ENCODE data around the gene SFT2D1. TPM values are rescaled to one million over a fixed set of nuclear protein-coding genes. Genes with fewer than 3 reads are reported as not detected.

The SFT2D1 gene
- total RNA-seq, 4 donors from 2014 or later, result 41.1 to 59.4 (median 54.8) TPM

DNA sequence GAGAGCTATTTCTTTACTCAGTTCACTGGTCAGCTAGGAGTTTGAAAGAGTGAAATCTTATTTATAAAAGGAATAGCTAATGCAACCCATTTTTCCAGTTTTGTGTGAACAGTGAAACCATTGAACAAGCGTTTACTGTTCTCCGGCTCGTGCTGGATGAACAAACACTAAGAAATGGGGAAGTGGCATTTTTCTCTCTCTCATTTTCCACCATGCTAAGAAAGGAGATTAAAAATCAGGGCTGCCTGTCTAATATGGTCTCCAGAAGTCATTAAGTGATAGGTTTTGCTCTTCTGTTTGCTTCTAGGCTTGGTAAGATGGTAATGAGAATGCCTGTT lies 774 bp upstream of the SFT2D1 start:
- DNase-seq (ENCODE audit: low spot score in 2 of 2), result no peak
- TF ChIP-seq CTCF (IDR thresholded peaks at IDR 0.05) (no peak), POLR2A (IDR thresholded peaks at IDR 0.05) (no peak), EP300 (IDR thresholded peaks at IDR 0.05) (no peak)
- Histone ChIP-seq H3K36me3 (peaks cover 0 to 6% (median 0%) of the 10 kb centered on the region in 3 donors), H3K9me3 (no peaks in the 10 kb centered on the region), H3K4me1 (peaks cover 0 to 44% (median 23%) of the 10 kb centered on the region in 4 donors), H3K27ac (peak overlapping the region; percentile 90 to 98 (median 94)), H3K27me3 (no peaks in the 10 kb centered on the region), H3K4me3 (peak overlapping the region; percentile 76 to 99 (median 84))
- 18 to 20% methylated on average over 3 of the region's 3 CpGs for WGBS, 2 donors

DNA sequence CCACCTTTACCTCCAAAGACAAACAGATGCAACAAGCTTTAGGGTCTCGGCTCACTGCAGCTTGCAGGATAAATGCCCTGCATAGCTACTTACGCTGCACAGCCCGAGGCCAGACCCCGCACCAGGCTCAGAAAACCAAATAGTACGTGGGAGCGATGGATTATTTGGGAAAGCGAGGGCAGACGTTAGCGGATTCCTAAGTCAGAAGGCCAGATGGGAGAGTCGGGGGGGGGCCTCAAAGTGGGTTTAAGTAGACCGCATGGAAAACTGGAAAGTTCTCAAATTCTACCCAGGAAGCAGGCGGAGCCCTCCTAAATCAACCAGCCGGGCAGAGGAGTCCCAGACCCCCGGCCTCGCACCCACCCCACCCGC lies 382 bp downstream of the SFT2D1 start:
- 0 to 1% methylated on average over 10 to 16 of the region's 16 CpGs for WGBS, 2 donors
- no peaks in the 10 kb centered on the region for H3K27me3 ChIP-seq
- peak overlapping the region; percentile 76 to 99 (median 84) for H3K4me3 ChIP-seq
- peak overlapping the region; percentile 90 to 98 (median 94) for H3K27ac ChIP-seq
- peaks cover 0 to 50% (median 23%) of the 10 kb centered on the region in 4 donors for H3K4me1 ChIP-seq
- DNase-seq (ENCODE audit: low spot score in 2 of 2), result no peak
- H3K9me3 ChIP-seq, result no peaks in the 10 kb centered on the region
- no peak for TF ChIP-seq EP300 (IDR thresholded peaks at IDR 0.05)
- no peak for TF ChIP-seq POLR2A (IDR thresholded peaks at IDR 0.05)
- TF ChIP-seq CTCF (IDR thresholded peaks at IDR 0.05), result no peak
- H3K36me3 ChIP-seq, result peaks cover 0 to 18% (median 0%) of the 10 kb centered on the region in 3 donors

DNA sequence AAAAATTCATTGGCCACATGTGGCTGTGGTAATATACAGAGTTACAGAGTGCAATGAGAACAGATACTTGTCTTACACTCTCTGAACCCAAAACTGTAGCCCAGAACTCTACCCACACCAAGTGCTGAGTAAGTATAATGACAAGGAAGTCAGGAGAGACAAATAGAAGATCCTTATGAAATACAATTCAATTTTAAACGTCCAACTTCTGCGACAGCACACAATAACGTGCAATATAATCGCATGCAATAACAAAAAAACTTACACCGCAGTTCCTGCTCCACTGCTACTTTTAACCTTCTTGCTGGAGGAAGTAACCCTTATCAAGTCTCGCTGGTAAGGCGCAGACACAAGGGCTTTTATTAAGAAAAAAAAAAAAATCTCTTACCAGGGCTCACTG lies 881 bp downstream of the SFT2D1 start:
- peak overlapping the region in 2 of 4 donors; percentile 94 to 98 for H3K27ac ChIP-seq

DNA sequence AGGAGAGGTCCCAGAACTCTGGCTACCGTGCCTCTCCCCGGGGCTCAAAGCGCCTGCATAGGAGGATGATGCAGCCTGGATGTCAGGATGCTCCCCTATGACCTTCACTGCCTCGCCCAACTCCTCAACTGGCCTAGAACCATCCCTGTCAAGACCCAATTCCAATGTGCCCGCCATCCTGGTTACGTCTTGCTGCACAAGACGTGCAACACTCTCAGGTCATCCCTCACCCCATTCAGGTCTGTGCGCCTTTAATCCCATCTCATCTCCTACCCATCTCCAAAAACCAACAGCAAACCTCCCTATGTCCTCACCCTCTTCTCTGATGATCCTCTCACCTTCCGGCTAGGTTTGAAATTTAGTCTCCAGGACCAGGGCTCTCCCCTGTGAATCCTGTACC lies 3.5 kb downstream of the SFT2D1 start:
- Histone ChIP-seq H3K4me1 (peaks cover 0 to 63% (median 23%) of the 10 kb centered on the region in 4 donors), H3K4me3 (no peak overlapping the region), H3K9me3 (no peaks in the 10 kb centered on the region), H3K27ac (no peak overlapping the region), H3K27me3 (no peaks in the 10 kb centered on the region), H3K36me3 (peaks cover 0 to 46% (median 0%) of the 10 kb centered on the region in 3 donors)
- 94 to 96% methylated on average over 9 of the region's 9 CpGs for WGBS, 2 donors
- DNase-seq (ENCODE audit: low spot score in 2 of 2), result no peak
- TF ChIP-seq EP300 (IDR thresholded peaks at IDR 0.05) (no peak), POLR2A (IDR thresholded peaks at IDR 0.05) (no peak), CTCF (IDR thresholded peaks at IDR 0.05) (no peak)

More for the DNA sequence above, 881 bp downstream of the SFT2D1 start:
- Histone ChIP-seq H3K4me1 (peaks cover 0 to 55% (median 23%) of the 10 kb centered on the region in 4 donors), H3K4me3 (peak overlapping the region; percentile 76 to 99 (median 84)), H3K27me3 (no peaks in the 10 kb centered on the region), H3K36me3 (peaks cover 0 to 23% (median 0%) of the 10 kb centered on the region in 3 donors), H3K9me3 (no peaks in the 10 kb centered on the region)
- TF ChIP-seq POLR2A (IDR thresholded peaks at IDR 0.05) (no peak), CTCF (IDR thresholded peaks at IDR 0.05) (no peak), EP300 (IDR thresholded peaks at IDR 0.05) (no peak)
- no peak for DNase-seq (ENCODE audit: low spot score in 2 of 2)
- WGBS, 2 donors, result 24 to 28% methylated on average over 7 of the region's 7 CpGs

DNA sequence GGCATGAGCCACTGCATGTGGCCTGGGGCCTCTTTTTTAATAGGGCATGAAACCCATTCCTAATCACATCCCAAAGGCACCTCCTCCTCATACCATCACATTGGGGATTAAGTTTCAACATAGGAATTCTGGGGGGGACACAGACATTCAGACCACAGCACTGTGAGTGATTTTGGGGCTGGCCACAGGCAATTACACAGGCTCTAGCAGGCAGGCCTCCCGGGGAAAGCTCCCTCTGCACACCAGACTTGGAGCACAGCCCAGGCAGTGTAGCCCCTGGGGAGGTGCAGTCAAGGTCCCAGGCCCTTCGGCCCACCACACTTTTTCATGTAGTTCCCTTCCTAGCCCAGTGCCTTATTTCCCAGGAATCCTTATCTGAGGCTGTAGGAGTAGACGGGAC lies 5.5 kb downstream of the SFT2D1 start:
- WGBS, 2 donors, result 80 to 92% methylated on average over 3 of the region's 3 CpGs
- no peak for DNase-seq (ENCODE audit: low spot score in 2 of 2)
- TF ChIP-seq EP300 (IDR thresholded peaks at IDR 0.05) (no peak), POLR2A (IDR thresholded peaks at IDR 0.05) (no peak), CTCF (IDR thresholded peaks at IDR 0.05) (no peak)
- peaks cover 0 to 46% (median 0%) of the 10 kb centered on the region in 3 donors for H3K36me3 ChIP-seq
- H3K9me3 ChIP-seq, result no peaks in the 10 kb centered on the region
- H3K4me1 ChIP-seq, result peaks cover 0 to 67% (median 19%) of the 10 kb centered on the region in 4 donors
- no peaks in the 10 kb centered on the region for H3K27me3 ChIP-seq
- no peak overlapping the region for H3K27ac ChIP-seq
- no peak overlapping the region for H3K4me3 ChIP-seq
